Stimulated activated CD4-positive, alpha-beta T cell treated with anti-CD3 and anti-CD28 coated beads, TNF-alpha, amount 100 ng/mL, for 1 hour (primary cell): ENCODE data around the gene TUBD1.
"Not testable (repeated sequence)": the region's sequence is repeated elsewhere in the genome, so short reads cannot be mapped to it uniquely, and the experiment has no call there.

Experiments
- DNase-seq, 3 donors: peaks; one replicate each; pipeline ENCODE4 v3.0.0-alpha.2; 2020; ENCODE audit warnings: low read depth in 3 of 3, low spot score in 1 of 3

The TUBD1 gene

GRCh38 chr17:59876107-59876506 is 16.6 kb downstream of the TUBD1 start:
- DNase-seq: no peak

- DNase-seq: no peak
Observed at GRCh38 chr17:59874376-59874775, 18.4 kb downstream of the TUBD1 start.

GRCh38 chr17:59873414-59873813 is 19.3 kb downstream of the TUBD1 start:
- DNase-seq: not testable (repeated sequence)

- no peak for DNase-seq
Observed at GRCh38 chr17:59872351-59872750, 20.4 kb downstream of the TUBD1 start.

DNA sequence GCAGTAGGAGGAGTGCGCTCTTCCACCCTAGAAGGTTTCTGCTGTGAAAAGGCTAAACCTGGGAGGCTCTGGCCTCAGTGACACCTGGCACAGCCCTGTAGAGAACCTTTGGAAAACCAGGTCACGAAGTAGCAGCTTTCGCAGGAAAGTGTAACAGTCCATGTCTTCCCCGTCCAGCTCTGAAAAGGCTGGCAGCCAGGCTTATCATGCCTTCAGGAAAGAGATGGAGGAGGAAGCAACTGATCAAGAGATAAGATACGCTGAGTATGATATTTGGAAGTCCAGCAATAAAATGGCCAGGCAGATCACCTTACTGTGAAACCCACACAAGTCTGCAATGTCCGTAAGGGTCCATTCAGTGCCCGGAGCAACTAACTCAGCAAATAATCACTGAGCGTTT is 22.3 kb downstream of the TUBD1 start:
- DNase-seq: no peak

GRCh38 chr17:59869941-59870218 is 22.9 kb downstream of the TUBD1 start:
- DNase-seq: no peak

GRCh38 chr17:59863616-59864015 is 29.1 kb downstream of the TUBD1 start:
- no peak for DNase-seq

GRCh38 chr17:59859444-59860025 is 33.2 kb downstream of the TUBD1 start:
- DNase-seq: no peak

GRCh38 chr17:59858932-59859331 is 33.8 kb downstream of the TUBD1 start:
- DNase-seq: no peak

GRCh38 chr17:59858167-59858816 is 34.5 kb downstream of the TUBD1 start:
- no peak for DNase-seq

DNA sequence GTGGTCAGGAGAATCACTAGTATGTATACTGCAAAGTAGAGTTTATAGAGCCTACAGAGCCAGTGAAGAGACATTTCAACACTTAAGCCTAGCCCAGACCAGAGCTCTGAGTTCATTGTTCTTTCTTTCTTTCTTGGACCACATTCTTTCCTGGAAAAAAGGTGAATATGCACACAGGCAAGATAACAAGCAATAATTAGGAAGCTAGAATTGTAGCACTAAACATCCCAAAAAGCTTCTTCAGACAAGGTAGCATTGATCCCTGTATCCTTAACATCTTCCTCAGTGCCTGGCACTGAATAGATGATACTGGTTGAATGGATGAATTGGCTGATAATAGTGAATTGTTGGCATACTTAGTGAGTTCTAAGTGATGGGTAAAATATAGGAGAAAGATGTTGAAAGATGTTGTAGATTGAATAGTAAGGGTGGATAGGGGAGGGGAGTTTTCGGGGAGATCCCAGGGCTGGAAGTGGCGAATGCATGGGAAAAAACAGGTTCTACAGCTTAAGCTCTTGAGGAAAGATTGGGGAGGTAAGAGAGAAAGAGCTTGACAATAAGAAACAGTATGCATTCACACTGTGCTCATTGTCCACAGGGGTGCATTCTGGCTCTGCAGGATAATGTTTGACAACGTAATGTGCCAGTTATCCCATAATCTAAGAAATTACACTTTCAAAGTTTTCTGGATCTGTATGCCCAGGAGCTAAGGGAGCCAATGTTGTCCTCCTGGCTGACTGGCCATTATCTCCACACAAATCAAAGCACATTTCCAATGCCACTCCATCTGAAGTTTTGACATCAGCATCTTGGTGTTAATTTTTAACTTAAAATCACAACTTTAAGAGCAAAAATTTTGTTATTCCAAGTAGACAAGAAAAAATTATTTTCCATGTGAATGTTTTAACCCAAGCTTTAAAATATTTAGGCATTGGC is 35.6 kb downstream of the TUBD1 start:
- DNase-seq: no peak

DNA sequence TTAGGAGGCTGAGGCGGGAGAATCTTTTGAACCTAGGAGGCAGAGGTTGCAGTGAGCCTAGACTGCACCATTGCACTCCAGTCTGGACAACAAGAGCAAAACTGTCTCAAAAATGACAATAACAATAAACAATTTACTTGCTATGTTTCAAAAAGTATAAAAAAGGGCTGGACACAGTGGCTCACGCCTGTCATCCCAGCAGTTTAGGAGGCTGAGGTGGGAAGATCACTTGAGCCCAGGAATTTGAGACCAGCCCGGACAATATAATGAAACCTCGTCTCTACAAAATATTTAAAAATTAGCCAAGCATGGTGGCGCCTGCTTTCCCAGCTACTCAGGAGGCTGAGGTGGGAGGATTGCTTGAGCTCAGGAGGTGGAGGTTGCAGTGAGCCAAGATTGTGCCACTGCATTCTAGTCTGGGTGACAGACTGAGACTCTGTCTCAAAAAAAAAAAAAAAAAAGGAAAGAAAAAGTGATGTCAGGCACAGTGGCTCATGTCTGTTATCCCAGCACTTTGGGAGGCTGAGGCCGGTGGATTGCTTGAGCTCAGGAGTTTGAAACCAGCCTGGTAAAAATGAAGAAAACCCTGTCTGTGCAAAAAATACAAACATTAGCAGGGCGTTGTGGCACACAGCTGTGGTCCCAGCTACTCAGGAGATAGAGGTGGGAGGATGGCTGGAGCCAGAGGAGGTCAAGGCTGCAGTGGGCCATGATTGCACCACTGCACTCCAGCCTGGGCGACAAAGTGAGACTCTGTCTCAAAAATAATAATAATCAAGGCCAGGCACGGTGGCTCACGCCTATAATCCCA is 38.6 kb downstream of the TUBD1 start:
- DNase-seq: not testable (repeated sequence)

DNA sequence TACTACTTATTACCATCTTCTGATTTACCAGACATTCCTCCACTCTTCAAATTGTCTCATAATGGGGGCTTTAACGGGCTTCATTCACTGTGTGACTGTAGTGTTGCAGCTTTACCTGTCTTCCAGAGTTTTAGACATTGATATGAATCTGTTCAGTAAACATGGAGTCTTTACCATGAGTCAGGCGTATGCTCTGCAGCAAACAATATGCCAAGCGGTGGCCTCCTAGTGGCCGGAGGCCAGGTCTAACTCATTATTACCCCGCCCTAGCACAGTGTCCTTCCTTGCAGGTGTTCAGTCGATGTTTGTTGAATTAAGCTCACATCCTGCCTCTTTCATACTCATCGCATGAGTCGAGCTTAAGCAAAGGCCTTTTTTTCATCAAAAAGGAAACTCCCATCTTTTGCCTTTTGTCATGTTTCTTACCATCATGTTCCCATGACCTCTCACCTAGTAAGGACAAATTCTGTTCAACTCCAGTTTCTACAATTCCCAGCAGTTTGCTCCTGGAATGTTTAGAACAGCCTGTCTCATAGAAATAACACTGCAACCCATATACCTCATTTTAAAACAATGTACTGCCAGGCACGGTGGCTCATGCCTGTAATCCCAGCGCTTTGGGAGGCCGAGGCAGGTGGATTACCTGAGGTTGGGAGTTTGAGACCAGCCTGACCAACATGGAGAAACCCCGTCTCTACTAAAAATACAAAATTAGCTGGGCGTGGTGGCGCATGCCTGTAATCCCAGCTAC is 39.4 kb downstream of the TUBD1 start:
- no peak for DNase-seq

GRCh38 chr17:59852847-59853167 is 39.9 kb downstream of the TUBD1 start:
- not testable (repeated sequence) for DNase-seq

DNA sequence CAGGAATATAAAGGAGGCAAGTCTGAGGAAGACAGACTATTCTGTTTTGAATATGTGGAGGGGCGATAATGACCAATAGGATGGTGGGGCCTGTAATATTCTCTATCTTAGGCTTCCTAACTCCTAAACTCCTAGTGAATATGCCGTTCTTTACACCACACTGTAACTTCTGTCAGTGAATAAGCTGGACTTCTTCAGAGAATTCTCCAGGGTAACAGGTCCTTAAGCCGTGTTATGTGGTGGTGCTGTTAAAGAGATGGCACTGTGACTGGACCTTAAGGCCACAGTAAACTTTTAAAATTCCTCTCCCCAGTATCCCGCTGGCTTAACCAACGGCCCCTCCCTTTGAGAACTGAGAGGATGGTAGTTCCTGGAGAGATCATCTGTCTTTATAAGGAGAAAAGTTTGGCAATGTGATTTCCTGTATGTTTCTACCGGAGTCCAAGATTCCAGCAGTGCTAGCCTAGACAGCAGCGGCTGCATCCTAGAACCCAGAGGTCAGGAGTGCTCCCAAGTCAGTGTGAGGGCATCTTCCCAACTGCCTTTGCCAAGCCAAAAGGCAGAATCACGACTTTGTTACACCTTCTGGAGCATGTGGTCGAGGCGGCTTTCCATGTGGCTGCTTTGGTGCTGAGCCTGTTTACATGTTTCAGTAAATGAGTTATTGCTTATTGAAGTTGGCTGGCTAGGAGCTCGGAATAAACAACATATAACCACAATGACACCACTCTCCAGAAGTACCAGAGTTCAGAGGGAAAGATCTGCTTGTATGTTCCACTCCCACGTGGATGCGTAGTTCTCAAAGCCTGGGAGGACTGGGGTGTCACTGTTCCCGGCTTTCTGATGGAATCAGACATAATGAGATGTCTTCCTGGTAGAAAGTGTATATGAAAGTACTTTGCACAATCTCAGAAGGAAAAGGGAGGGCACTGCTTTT is 41.0 kb downstream of the TUBD1 start:
- no peak for DNase-seq

GRCh38 chr17:59850311-59850710 is 42.4 kb downstream of the TUBD1 start:
- DNase-seq: not testable (repeated sequence)

- no peak for DNase-seq
Observed at GRCh38 chr17:59848778-59849177, 44.0 kb downstream of the TUBD1 start.

DNA sequence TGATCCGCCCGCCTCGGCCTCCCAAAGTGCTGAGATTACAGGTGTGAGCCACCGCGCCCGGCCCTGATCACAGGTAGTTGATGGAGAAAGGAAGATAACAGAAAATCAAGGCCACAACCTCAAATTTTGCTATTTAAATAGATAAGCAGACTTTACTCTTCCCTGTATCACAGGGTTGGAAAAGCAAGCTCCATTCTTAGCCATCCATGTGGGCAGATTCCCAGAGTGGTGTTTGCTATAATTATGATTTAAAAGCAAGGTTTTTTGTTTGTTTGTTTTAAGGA is 44.4 kb downstream of the TUBD1 start:
- no peak for DNase-seq

DNA sequence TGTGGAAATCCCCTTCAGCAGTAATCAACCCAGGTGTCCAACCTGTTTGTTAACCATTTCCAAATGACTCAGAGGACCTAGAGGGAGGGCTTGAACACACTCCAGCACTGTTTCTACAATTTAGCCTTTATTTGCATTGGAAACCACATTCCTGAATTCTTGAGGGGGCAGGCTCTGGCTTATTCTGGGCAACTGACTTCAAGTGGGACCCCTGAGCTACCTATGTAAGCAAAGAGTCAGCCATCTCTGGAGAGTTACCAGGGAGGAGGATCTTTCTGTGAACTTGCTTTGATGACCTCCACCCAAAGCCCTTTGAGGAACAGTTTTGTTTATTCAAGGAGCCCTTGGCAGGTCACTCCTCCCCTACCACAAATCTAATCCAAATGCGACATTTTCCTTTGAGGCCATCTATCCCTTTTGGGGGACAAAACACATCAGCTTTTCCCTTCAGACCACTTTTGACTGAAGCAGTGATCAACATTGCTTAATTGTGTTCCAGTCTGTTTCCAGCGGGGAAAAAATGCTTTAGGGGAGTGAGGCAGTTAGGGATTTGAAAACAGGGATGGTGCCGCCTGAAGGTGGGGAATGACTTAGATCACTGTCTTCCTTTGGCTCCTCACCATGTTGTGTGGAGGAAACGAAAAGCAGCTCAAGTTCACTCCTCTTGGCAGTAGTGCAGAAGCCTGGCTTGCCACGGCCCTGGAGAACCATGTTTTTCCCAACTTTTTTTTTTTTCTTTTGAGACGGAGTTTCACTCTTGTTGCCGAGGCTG is 46.2 kb downstream of the TUBD1 start:
- no peak for DNase-seq
